HG03060 (cell line): ENCODE measurements around the gene ATOSB.

Experiments used
- ATAC-seq: cut with Tn5 transposase; IDR thresholded peaks from one replicate; pipeline ENCODE4 v1.9.1; 2021; ENCODE audit warnings: low read depth, moderate number of reproducible peaks; ENCODE audit not compliant: unreplicated experiment

Gene ATOSB

GRCh38 chr9:35059438-35059837 lies 56.2 kb downstream of the ATOSB start:
- ATAC-seq, result no peak

GRCh38 chr9:35057271-35057620 lies 58.4 kb downstream of the ATOSB start:
- ATAC-seq, result no peak

- ATAC-seq, result no peak
Observed at GRCh38 chr9:35056571-35057270, 58.9 kb downstream of the ATOSB start.

- no peak for ATAC-seq
Observed at GRCh38 chr9:35054871-35055644, 60.6 kb downstream of the ATOSB start.

GRCh38 chr9:35054185-35054835 lies 61.4 kb downstream of the ATOSB start:
- ATAC-seq, result no peak
